Gastroesophageal sphincter (tissue), 4 donors: Measurements from ENCODE around the gene EXOC3L2. TPM values are rescaled to one million over a fixed set of nuclear protein-coding genes. Genes with fewer than 3 reads are reported as not detected.

Experiments used
- ATAC-seq: fragments of 150-250 bp; one replicate; pipeline ENCODE4 v1.9.1; 2016; ENCODE audit warnings: mild to moderate bottlenecking, moderate library complexity
- H3K27ac ChIP-seq, 4 donors: fragments of 200-600 bp; sonication (generic) in 3 of 4; 1 replicate in 3 of 4; 2 replicates in 1 of 4; pipeline ENCODE4 v1.5.1; 2016 to 2019
- H3K27me3 ChIP-seq: fragments of 200-600 bp; sonication (generic); one replicate; pipeline ENCODE4 v1.5.1; 2019
- H3K36me3 ChIP-seq, 2 donors: fragments of 200-600 bp; sonication (generic); one replicate each; pipeline ENCODE4 v1.5.1; 2019; ENCODE audit warnings: control low read depth in 1 of 2
- H3K4me1 ChIP-seq, 3 donors: fragments of 200-600 bp; sonication (generic); 1 replicate in 2 of 3; 2 replicates in 1 of 3; pipeline ENCODE4 v1.5.1; 2016 to 2019; ENCODE audit warnings: control low read depth in 2 of 3
- H3K4me3 ChIP-seq, 2 donors: fragments of 200-600 bp; sonication (generic); one replicate each; pipeline ENCODE4 v1.5.1; 2019; ENCODE audit warnings: mild to moderate bottlenecking in 1 of 2, moderate library complexity in 1 of 2
- H3K9me3 ChIP-seq, 3 donors: fragments of 200-600 bp; sonication (generic); one replicate each; pipeline ENCODE4 v1.5.1; 2017 to 2019; ENCODE audit warnings: control low read depth in 2 of 3
- CTCF ChIP-seq, 4 experiments: fragments of 200-600 bp in 2 of 4; fragments of 450-650 bp in 2 of 4; sonication (generic) in 1 of 4; IDR thresholded peaks; one replicate each; pipeline ENCODE4 v1.5.1; 2017 to 2019; ENCODE audit warnings: antibody characterized with exemption in 4 of 4, mild to moderate bottlenecking in 2 of 4, moderate library complexity in 2 of 4
- EP300 ChIP-seq: sonication (generic); formaldehyde crosslinking; IDR thresholded peaks from one replicate; pipeline ENCODE4 v1.6.1; 2017; ENCODE audit warnings: antibody characterized with exemption, mild to moderate bottlenecking
- POLR2A ChIP-seq, 2 donors: fragments of 450-650 bp; IDR thresholded peaks; one replicate each; pipeline ENCODE4 v1.6.1; 2017; ENCODE audit warnings: antibody characterized with exemption in 2 of 2, mild to moderate bottlenecking in 2 of 2, moderate library complexity in 1 of 2
- POLR2AphosphoS5 ChIP-seq: sonication (generic); formaldehyde crosslinking; IDR thresholded peaks from one replicate; pipeline ENCODE4 v1.6.1; 2017; ENCODE audit warnings: antibody characterized with exemption
- WGBS, 2 donors: methylation state at CpG; one replicate each; pipeline ENCODE4 v1.1.5; 2018; ENCODE audit warnings: low coverage in 1 of 2; 5-methylcytosine and 5-hydroxymethylcytosine counted together
- total RNA-seq, 4 donors: library from RNA; depleted of rRNA; stranded (reverse); fragments of >200 nt; gene quantifications; one replicate each; pipeline ENCODE4 v1.1.0, GENCODE V29; 2016

EXOC3L2 gene
- total RNA-seq, 4 donors from 2014 or later = 1.2 to 2.9 (median 2.0) TPM

DNA sequence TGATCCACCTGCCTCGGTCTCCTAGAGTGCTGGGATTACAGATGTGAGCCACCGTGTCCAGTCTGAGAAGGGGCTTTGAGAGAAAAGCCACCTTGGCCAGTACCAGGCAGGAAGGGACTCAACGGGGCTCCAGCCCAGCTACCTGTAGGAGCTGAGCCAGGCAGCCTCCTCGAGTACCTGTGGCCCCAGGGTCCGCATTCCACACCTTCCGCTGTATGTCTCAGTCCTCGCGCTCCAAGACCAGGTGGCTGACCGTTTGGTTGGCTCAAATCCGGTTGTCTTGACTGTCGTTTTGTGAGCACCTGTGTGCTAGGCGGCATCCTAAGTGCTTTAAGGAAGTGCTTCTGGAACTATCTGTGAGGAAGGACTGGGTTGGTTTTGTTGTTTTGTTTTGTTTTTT lies 22.1 kb upstream of the EXOC3L2 start:
- WGBS, 2 donors = 90% methylated on average over 9 of the region's 12 CpGs; no CpG with 5 or more reads in 1 of the 2 donors
- no peaks in the 10 kb centered on the region for H3K9me3 ChIP-seq
- no peak overlapping the region for H3K27ac ChIP-seq
- no peaks in the 10 kb centered on the region for H3K4me1 ChIP-seq
- no peak for TF ChIP-seq CTCF (IDR thresholded peaks at IDR 0.05)
- TF ChIP-seq POLR2AphosphoS5 = no peak
- TF ChIP-seq POLR2A (IDR thresholded peaks at IDR 0.05) = no peak
- no peak for TF ChIP-seq EP300
- H3K27me3 ChIP-seq = no peaks in the 10 kb centered on the region
- H3K4me3 ChIP-seq = no peak overlapping the region
- peaks cover 0 to 89% of the 10 kb centered on the region in 2 donors for H3K36me3 ChIP-seq
- ATAC-seq = no peak

DNA sequence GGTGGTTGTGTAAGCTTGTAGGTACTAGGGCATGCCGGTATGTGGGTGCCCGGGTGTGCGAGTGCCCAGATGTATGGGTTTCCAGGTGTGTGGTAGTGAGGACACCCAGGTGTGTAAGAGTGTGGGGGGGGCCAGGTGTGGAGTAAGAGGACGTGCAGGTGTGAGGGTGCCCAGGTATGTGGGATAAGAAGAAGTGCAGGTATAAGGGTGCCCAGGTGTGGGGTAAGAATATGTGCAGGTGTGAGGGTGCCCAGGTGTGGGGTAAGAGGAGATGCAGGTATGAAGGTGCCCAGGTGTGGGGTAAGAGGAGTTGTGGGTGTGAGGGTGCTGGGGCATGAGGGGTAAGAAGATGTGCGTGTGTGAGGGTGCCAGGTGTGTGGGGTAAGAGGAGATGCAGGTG lies 20.2 kb upstream of the EXOC3L2 start:
- no peak for ATAC-seq
- Histone ChIP-seq H3K27ac (no peak overlapping the region), H3K4me3 (no peak overlapping the region), H3K27me3 (no peaks in the 10 kb centered on the region), H3K4me1 (no peaks in the 10 kb centered on the region), H3K9me3 (no peaks in the 10 kb centered on the region), H3K36me3 (peaks cover 0 to 79% of the 10 kb centered on the region in 2 donors)
- no peak for TF ChIP-seq EP300
- TF ChIP-seq POLR2A (IDR thresholded peaks at IDR 0.05) = no peak
- no peak for TF ChIP-seq POLR2AphosphoS5
- no peak for TF ChIP-seq CTCF (IDR thresholded peaks at IDR 0.05)
- 85 to 86% methylated on average over 4 to 5 of the region's 5 CpGs for WGBS, 2 donors

DNA sequence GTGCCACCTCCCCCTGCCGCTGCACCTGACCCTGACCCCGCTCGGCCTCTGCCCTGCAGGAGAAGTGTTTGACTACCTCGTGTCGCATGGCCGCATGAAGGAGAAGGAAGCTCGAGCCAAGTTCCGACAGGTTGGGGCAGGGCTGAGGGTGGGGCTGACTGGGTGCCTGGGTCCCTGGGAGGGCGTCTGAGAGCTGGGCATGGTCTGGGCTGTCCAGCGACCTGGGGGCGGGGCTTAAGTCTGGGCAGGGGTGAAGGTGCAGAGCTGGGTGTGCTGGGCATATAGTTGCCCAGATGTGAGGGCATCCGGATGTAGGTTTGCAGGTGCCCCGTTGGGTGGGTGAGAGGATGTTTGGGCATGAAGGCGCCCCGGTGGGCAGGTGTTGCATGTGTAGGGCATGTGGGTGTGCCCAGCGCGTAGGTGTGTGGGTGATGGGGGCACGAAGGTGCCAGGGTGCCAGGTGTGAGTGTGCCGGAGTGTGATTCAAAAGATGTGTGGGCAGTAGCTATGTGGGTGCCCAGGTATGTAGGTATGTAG lies 19.6 kb upstream of the EXOC3L2 start:
- ATAC-seq = no peak
- Histone ChIP-seq H3K36me3 (peaks cover 0 to 76% of the 10 kb centered on the region in 2 donors), H3K27ac (no peak overlapping the region), H3K4me3 (no peak overlapping the region), H3K4me1 (no peaks in the 10 kb centered on the region), H3K9me3 (no peaks in the 10 kb centered on the region), H3K27me3 (no peaks in the 10 kb centered on the region)
- 96% methylated on average over 5 of the region's 19 CpGs; no CpG with 5 or more reads in 1 of the 2 donors for WGBS, 2 donors
- TF ChIP-seq POLR2A (IDR thresholded peaks at IDR 0.05) (no peak), POLR2AphosphoS5 (no peak), CTCF (IDR thresholded peaks at IDR 0.05) (no peak), EP300 (no peak)

DNA sequence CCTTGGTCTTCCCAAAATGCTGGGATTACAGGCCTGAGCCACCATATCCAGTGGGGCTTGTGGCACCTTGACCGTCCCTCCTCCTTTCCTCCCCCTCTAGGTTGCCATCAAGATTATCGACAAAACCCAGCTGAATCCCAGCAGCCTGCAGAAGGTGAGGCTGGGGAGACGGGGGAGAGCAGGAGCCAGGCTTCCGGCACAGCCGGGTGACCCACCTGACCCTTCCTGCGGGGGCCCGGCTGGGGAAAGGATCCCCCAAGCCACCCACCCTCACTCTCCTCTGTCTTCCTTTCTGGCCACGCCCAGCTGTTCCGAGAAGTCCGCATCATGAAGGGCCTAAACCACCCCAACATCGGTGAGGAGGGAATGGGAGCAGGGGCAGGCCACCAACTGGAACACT lies 17.8 kb upstream of the EXOC3L2 start:
- WGBS, 2 donors = 66% methylated on average over 5 of the region's 11 CpGs; no CpG with 5 or more reads in 1 of the 2 donors
- Histone ChIP-seq H3K4me3 (no peak overlapping the region), H3K9me3 (no peaks in the 10 kb centered on the region), H3K4me1 (no peaks in the 10 kb centered on the region), H3K36me3 (peaks cover 0 to 72% of the 10 kb centered on the region in 2 donors), H3K27ac (no peak overlapping the region), H3K27me3 (no peaks in the 10 kb centered on the region)
- no peak for ATAC-seq
- TF ChIP-seq CTCF (IDR thresholded peaks at IDR 0.05) = no peak
- TF ChIP-seq POLR2A (IDR thresholded peaks at IDR 0.05) = no peak
- no peak for TF ChIP-seq EP300
- no peak for TF ChIP-seq POLR2AphosphoS5

- no peaks in the 10 kb centered on the region for H3K4me1 ChIP-seq
- no peak overlapping the region for H3K4me3 ChIP-seq
- H3K36me3 ChIP-seq = peaks cover 0 to 67% of the 10 kb centered on the region in 2 donors
- no peak for ATAC-seq
- TF ChIP-seq CTCF (IDR thresholded peaks at IDR 0.05) = no peak
- no peak for TF ChIP-seq EP300
- no peak for TF ChIP-seq POLR2AphosphoS5
- no peak for TF ChIP-seq POLR2A (IDR thresholded peaks at IDR 0.05)
- no peaks in the 10 kb centered on the region for H3K27me3 ChIP-seq
- H3K9me3 ChIP-seq = no peaks in the 10 kb centered on the region
- H3K27ac ChIP-seq = no peak overlapping the region
- WGBS, 2 donors = 91 to 100% methylated on average over 2 to 3 of the region's 6 CpGs
These were observed 17.4 kb upstream of the EXOC3L2 start for GRCh38 chr19:45262570-45262969.
